K562 (cell line): ENCODE data around the gene TBC1D16. TPM values are rescaled to one million over a fixed set of nuclear protein-coding genes. Genes with fewer than 3 reads are reported as not detected.

Source experiments
- BACH1 ChIP-seq: fragments of 200-800 bp; sonication (Bioruptor generic); IDR thresholded peaks from 2 replicates; pipeline ENCODE4 v1.6.1; 2016; ENCODE audit warnings: missing genetic modification characterization, missing compliant biosample characterization
- CEBPZ ChIP-seq: fragments of 150-350 bp; IDR thresholded peaks from 2 replicates; pipeline ENCODE4 v1.6.1; 2014; ENCODE audit warnings: low read depth, mild to moderate bottlenecking, low read length, borderline replicate concordance
- CREBBP ChIP-seq: IDR thresholded peaks from one replicate; pipeline ENCODE4 v1.6.1; 2012; ENCODE audit warnings: low read depth, mild to moderate bottlenecking, control low read depth, inconsistent platforms, low read length
- FOXK2 ChIP-seq, 2 experiments: fragments of 450-650 bp; IDR thresholded peaks in 1 of 2; conservative IDR thresholded peaks in 1 of 2; 2 replicates each; pipeline ENCODE4 v1.6.1; 2016; ENCODE audit warnings: low read depth in 2 of 2, mild to moderate bottlenecking in 1 of 2
- GMEB1 ChIP-seq: fragments of 250-450 bp; sonication (Bioruptor Pico); IDR thresholded peaks from 2 replicates; pipeline ENCODE4 v1.4.0; 2020; ENCODE audit warnings: mild to moderate bottlenecking
- MAZ ChIP-seq, 2 experiments: fragments of 450-650 bp in 1 of 2; sonication (generic) in 1 of 2; formaldehyde crosslinking; IDR thresholded peaks in 1 of 2; conservative IDR thresholded peaks in 1 of 2; 2 replicates each; pipeline versions ENCODE4 v1.4.0 to v1.5.0; 2020; ENCODE audit warnings: mild to moderate bottlenecking in 1 of 2, missing genetic modification reagents in 1 of 2
- MXD1 ChIP-seq: fragments of 250-450 bp; sonication (Bioruptor Pico); IDR thresholded peaks from 2 replicates; pipeline ENCODE4 v1.8.0; 2021; ENCODE audit warnings: borderline replicate concordance, mild to moderate bottlenecking, moderate library complexity; ENCODE audit not compliant: poor library complexity, severe bottlenecking
- MYC ChIP-seq, 2 experiments: fragments of 250-450 bp in 1 of 2; sonication (Bioruptor Pico) in 1 of 2; IDR thresholded peaks; 2 replicates each; pipeline versions ENCODE4 v1.5.1 to v1.6.1; 2012 to 2021; ENCODE audit warnings: low read depth in 2 of 2, borderline replicate concordance in 1 of 2, improper control_type of control experiment in 1 of 2, low read length in 1 of 2, mild to moderate bottlenecking in 1 of 2, moderate library complexity in 1 of 2
- NCOA2 ChIP-seq, 2 experiments: fragments of 450-650 bp; IDR thresholded peaks; 2 replicates each; pipeline ENCODE4 v1.6.1; 2018; ENCODE audit warnings: mild to moderate bottlenecking in 2 of 2, moderate library complexity in 1 of 2; ENCODE audit not compliant: partially characterized antibody in 2 of 2
- NRF1 ChIP-seq, 2 experiments: fragments of 450-650 bp; IDR thresholded peaks in 1 of 2; conservative IDR thresholded peaks in 1 of 2; 2 replicates each; pipeline ENCODE4 v1.6.1; 2014; ENCODE audit warnings: mild to moderate bottlenecking in 2 of 2
- PHF8 ChIP-seq: fragments of 200-600 bp; sonication (generic); IDR thresholded peaks from 2 replicates; pipeline ENCODE4 v1.6.1; 2012; ENCODE audit warnings: mixed run types, mild to moderate bottlenecking, inconsistent platforms, low read length, moderate library complexity, borderline replicate concordance
- VEZF1 ChIP-seq: fragments of 200-800 bp; sonication (Bioruptor generic); IDR thresholded peaks from 2 replicates; pipeline ENCODE4 v1.6.1; 2017; ENCODE audit warnings: missing genetic modification characterization, missing compliant biosample characterization
- XRCC4 ChIP-seq: IDR thresholded peaks from one replicate; pipeline ENCODE4 v1.6.1; 2011; ENCODE audit not compliant: insufficient read depth, insufficient read length; ENCODE audit errors: extremely low read depth
- ZNF280B ChIP-seq: fragments of 250-450 bp; sonication (Bioruptor Pico); IDR thresholded peaks from 2 replicates; pipeline ENCODE4 v1.5.1; 2021; ENCODE audit warnings: mild to moderate bottlenecking
- polyA plus RNA-seq, 8 experiments: library from polyadenylated mRNA; depleted of rRNA in 4 of 8; stranded (reverse) in 5 of 8; unstranded in 3 of 8; fragments of >200 nt; fragmentation: Nextera tagmentation in 2 of 8; fragmentation: Illumina TruSeq in 1 of 8; extraction: Ambion mirVana in 2 of 8; extraction: Trizol in 1 of 8; gene quantifications; 2 replicates each; pipeline versions ENCODE4 v1.2.1 to v1.2.3, GENCODE V29; 2011 to 2014; ENCODE audit warnings: inconsistent platforms in 1 of 8, missing spikeins in 1 of 8
- total RNA-seq, 7 experiments: library from RNA; depleted of rRNA in 6 of 7; stranded (reverse); fragments of >200 nt in 6 of 7; fragmentation: Illumina TruSeq in 2 of 7; extraction: Trizol in 2 of 7; gene quantifications; 2 replicates each; pipeline versions ENCODE4 v1.2.1 to v1.2.3, GENCODE V29; 2011 to 2021; ENCODE audit warnings: low replicate concordance in 1 of 7

Gene TBC1D16
- total and polyA plus RNA-seq, 9 of the 15 experiments (the other 6 are each of a cell fraction or from before 2014, with no cell fraction given): 0.01 to 0.20 (median 0.03) TPM; not detected in 1

GRCh38 chr17:80035937-80036714, 454 bp upstream of the TBC1D16 start, which contains the start of gene CCDC40 (continued):
- TF ChIP-seq CEBPZ: no peak
- TF ChIP-seq FOXK2 (conservative IDR thresholded peaks at IDR 0.05 in 1 of 2, IDR thresholded peaks at IDR 0.05 in 1 of 2; ENCODE audit: low read depth in 2 of 2): no peak
- no peak for TF ChIP-seq ZNF280B (CRISPR knock-in tag)
- no peak for TF ChIP-seq BACH1 (tag)
- no peak for TF ChIP-seq MXD1 (CRISPR knock-in tag)
- TF ChIP-seq NCOA2 (IDR thresholded peaks at IDR 0.05; ENCODE audit: partially characterized antibody in 2 of 2): no peak
- peak; percentile 34; the same call in 1 of the 2 replicates for TF ChIP-seq PHF8
- TF ChIP-seq MAZ (CRISPR knock-in tag; conservative IDR thresholded peaks at IDR 0.05 in 1 of 2, IDR thresholded peaks at IDR 0.05 in 1 of 2): peak in 1 of 2 experiments; percentile 39; a peak in 1 of 4 replicates
- peak; percentile 32; the same call in 1 of the 2 replicates for TF ChIP-seq GMEB1 (CRISPR knock-in tag)
- TF ChIP-seq NRF1 (conservative IDR thresholded peaks at IDR 0.05 in 1 of 2, IDR thresholded peaks at IDR 0.05 in 1 of 2): 0 out of 4 replicates have a peak, but pooled peaks of 1 of the 2 experiments have one; percentile 5
- no peak for TF ChIP-seq CREBBP
- no peak for TF ChIP-seq MYC (IDR thresholded peaks at IDR 0.05; ENCODE audit: low read depth, low read length)
- peak; percentile 40; the same call in 1 of the 2 replicates for TF ChIP-seq MYC (CRISPR knock-in tag; IDR thresholded peaks at IDR 0.05; ENCODE audit: borderline replicate concordance, low read depth)
- TF ChIP-seq VEZF1 (CRISPR knock-in tag): peak; percentile 80
- no peak for TF ChIP-seq XRCC4
